GM19395 (cell line): ENCODE measurements around the gene SLC52A1.
A peak's percentile ranks its signal among the peaks of the same experiment; 100 is the strongest.

ENCODE experiments used
- ATAC-seq: cut with Tn5 transposase; IDR thresholded peaks from one replicate; pipeline ENCODE4 v1.9.1; 2021; ENCODE audit warnings: mild to moderate bottlenecking, moderate library complexity; ENCODE audit not compliant: unreplicated experiment

SLC52A1 gene

DNA sequence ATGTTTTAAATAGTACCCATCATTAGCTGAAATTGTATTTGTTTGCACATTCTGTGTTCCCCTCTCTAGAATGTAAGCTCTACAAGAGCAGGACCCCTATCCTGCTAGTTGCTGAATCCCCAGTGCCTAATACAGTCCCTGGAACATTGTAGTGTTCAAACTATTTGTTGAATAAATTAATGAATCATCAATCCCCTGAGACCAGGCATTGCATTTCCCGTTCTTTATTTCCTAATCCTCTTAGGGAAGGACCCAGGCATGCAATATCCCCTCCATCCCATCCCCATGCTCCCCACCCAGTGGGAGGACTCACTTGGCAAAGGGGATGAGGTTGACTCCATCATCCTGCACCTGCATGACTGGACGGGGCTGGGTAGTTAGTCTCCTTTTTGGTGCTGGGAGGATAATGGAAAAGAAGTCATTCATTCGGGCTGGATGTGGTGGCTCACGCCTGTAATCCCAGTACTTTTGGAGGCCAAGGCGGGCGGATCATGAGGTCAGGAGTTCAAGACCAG, 41.1 kb downstream of the SLC52A1 start:
- ATAC-seq, result no peak

DNA sequence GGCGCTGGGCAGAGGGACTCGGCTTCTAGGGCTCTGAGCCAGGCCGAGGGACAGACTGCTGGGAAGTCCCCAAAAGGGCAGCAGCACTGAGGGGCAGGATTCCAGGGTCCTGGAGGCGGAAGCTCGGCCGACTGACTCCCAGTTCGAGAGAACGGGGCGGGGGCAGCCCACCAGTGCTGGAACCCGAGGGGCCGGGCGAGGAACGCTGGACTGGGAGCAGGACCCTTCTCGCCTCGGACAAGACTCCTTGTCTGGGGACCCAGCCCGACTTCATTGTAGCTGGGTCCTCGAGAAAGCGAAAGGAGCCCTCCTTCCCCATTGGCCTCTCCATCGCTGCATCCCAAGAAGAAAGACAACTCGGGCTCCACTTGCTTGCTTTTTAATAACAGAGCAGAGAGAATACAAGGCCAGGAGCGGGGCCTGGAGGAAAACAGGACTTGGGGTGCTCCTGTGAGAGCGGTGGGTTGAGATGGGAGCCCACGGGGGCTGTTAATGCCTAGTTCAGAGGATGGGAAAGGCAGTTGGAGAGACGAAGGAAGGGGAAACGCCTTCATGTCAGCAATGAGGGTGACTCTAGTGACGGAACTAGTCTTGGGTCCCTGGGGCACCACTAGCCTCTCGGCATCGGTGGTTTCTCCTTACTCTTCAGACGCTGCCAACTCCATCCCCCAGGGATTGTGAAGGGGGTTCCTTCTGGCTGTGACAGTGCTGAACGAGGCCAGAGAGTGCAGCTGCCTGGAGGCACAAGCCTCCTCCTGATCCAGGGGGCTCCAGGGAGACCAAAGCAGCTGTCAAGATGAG, 47.3 kb downstream of the SLC52A1 start:
- ATAC-seq, result peak; percentile 18

DNA sequence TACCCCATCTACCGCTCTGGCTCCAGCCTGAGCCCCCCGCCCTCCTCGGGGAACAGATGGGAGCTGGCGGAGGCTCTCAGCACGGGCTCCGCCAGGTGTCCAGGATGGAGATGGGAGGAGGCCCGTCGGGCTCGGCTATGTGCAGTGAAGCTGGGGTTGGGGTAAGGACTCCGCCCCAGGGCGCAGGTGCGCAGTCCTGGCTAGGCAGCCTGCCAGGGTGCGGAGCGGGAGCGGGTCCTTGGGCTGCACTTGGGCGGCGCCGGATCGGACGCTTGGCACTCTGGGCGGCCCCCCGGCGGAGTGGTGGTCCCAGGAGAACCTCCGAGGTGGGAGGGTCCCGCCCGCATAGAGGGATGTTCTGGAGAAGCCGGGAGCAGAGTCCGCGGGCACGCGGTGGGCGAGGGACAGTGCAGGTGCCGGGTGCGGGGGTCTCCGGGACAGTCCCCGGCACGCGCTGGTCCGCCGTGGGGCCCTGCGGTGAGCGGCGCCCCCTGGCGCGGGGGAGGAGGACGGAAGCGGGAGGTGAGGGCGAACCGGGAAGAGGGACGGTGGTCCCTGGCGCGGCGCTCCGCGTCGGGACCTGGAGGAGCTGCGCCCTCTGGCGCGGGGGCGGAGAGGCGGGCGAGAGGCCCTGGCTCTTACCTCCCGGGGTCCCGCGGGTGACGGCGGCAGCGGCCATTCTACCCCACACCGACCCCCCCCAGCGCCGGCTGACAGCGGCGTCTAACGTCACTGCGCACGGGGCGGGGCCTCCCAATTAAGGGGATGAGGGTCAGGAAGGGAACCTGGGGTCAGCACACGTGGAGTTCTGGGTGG, 48.1 kb downstream of the SLC52A1 start, which contains the start of gene CAMTA2:
Gene CAMTA2, minus strand, starts transcription at position 725 of the 816 bp plus-strand sequence. CDS start 1,453 bp downstream, outside the sequence.
- ATAC-seq, result peak; percentile 61

DNA sequence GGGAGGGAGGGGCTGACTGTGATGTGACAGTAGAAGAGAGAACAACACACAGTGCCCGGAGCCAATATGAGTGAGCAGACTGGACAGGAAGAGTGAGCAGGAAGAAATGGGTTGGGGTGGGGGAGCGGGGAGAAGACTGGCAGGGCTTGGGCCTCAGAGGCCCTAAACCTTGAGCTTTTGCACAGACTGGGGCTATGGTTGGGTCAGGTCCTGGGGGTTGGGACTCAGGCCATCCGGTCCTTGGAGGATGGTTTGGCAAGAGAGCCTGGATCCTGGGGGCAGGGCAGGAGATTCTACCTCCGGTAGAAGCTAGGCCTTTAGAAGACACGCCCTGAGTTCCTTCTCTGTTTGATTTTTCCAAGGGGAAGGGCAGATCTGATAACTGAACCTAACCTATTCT, 48.8 kb downstream of the SLC52A1 start:
- ATAC-seq, result no peak
